Retinal pigment epithelial cell (primary cell): ENCODE measurements around the gene SNAI3.

ENCODE experiments used
- DNase-seq: peaks from one replicate; pipeline ENCODE4 v3.0.0-alpha.2; 2010; ENCODE audit warnings: low read depth
- H3K4me3 ChIP-seq: 2 replicates; pipeline ENCODE4 v1.5.1; 2011; ENCODE audit warnings: mild to moderate bottlenecking, low read length, control low read depth, moderate library complexity
- TF ChIP-seq, protein P1 (sequence below): conservative IDR thresholded peaks from 2 replicates; pipeline ENCODE4 v1.5.1; 2011; ENCODE audit warnings: low read depth, low read length, control low read depth, inconsistent platforms

SNAI3 gene

DNA sequence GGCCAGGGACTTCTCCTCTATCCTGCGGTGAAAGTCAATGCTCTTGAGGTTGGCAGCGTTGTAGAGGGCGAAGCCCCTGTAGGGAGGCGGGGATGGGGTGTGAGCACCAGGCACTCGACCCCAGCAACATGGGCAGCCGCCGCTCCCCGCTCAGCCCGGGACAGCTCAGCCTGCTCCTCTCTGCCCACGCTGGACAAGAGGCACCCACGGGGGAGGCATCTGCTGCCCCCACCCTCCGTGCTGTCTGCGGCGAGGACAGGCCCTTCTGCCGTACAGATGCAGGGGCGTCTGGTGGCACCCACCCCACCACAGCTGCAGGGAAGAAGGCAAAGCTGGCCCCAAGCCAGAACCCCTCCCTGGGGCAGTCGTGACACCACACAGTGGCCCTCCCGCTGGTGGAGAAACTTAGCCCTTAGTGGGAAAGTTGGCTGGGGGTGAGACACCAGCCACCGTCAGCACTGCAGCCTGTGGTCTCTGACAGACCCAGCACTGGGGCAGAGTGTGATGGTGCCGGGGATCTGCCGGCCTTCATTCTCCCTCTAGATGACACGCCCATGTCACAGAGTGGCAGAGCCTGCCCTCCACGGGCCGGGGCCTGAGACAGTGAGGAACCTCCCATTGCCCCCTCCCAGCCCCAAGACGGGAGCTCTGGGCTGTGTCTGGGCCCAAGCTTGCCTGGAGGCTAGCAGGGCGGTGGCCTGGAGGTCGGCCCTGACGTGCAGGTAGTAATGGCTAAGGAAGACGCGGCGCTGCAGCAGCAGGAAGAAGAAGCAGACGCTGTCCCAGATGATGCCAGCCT, 39.5 kb upstream of the SNAI3 start:
- H3K4me3 ChIP-seq: no peak overlapping the region
- TF ChIP-seq, protein P1, sequence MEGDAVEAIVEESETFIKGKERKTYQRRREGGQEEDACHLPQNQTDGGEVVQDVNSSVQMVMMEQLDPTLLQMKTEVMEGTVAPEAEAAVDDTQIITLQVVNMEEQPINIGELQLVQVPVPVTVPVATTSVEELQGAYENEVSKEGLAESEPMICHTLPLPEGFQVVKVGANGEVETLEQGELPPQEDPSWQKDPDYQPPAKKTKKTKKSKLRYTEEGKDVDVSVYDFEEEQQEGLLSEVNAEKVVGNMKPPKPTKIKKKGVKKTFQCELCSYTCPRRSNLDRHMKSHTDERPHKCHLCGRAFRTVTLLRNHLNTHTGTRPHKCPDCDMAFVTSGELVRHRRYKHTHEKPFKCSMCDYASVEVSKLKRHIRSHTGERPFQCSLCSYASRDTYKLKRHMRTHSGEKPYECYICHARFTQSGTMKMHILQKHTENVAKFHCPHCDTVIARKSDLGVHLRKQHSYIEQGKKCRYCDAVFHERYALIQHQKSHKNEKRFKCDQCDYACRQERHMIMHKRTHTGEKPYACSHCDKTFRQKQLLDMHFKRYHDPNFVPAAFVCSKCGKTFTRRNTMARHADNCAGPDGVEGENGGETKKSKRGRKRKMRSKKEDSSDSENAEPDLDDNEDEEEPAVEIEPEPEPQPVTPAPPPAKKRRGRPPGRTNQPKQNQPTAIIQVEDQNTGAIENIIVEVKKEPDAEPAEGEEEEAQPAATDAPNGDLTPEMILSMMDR: no peak
- DNase-seq: no peak

DNA sequence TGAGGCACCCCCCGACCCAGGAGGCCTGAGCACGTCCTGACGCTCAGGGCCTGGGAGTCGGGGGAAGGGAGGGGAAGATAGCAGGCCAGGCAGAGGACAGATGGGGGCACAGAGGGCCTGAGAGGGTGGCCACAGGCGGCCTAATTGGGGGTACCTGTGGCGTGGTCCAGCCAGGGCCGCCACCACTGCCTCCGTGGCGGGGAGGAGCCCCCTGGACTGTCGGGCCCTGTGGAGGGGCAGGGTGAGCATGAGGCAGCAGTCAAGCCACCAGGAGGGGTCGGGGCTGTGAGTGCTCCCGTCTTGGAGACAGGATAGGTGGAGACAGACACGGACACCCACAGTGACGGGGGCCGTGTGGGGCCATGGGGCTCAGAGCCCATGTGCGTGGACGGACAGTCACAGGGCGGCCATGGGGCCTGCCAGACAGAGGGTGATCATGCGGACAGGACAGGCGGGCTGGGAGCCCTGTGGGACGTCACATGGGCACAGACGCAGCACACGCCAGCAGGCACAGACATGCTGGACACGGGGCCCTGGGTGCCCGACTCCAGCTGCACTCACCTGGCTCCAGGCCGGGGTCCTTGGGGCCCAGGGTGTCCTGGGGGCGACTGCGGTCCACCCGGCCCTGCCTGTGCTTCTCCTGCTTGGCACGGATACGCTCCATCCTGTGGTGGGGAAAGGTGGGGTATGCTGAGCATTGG, 38.7 kb upstream of the SNAI3 start:
- TF ChIP-seq, protein P1: no peak
- DNase-seq: no peak
- no peak overlapping the region for H3K4me3 ChIP-seq

DNA sequence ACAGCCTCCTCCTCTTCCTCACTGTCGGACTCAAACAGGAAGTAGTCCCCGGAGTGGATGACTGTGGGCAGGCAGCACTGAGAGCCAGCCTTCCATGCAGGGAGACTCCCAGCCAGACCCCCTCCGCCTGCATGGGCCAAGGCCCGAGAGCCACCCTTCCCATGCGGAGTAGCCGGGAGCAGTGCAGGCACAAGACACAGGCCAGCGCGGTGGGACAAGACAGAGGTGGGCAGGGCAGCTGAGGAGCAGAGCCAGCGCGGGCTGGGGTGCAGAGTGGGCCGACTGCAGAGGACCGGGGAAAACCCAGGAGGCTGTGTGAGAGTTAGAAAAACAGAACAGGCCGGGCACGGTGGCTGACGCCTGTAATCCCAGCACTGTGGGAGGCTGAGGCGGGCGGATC, 37.6 kb upstream of the SNAI3 start:
- TF ChIP-seq, protein P1: no peak
- no peak for DNase-seq

DNA sequence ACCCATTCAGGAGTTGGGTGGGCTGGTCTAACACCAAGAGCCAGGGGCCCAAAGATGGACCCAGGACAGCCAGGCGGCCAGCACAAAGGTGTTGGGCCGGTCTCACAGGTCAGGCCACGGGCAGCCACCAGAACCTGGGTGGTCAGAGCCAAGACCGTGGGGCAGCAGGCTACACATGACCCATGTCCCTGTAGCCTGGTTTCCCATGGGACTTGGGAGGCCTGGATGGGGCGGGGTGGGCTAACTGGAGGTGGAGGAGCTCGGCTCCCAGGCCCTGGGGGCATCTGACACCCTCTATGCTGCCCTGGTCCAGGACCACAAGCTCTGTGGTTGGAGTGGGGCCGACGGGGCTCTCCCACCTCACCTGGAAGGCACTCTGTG, 37.2 kb upstream of the SNAI3 start:
- no peak for DNase-seq
- no peak overlapping the region for H3K4me3 ChIP-seq
- TF ChIP-seq, protein P1: no peak

More for the DNA sequence above, 37.6 kb upstream of the SNAI3 start:
- no peak overlapping the region for H3K4me3 ChIP-seq

DNA sequence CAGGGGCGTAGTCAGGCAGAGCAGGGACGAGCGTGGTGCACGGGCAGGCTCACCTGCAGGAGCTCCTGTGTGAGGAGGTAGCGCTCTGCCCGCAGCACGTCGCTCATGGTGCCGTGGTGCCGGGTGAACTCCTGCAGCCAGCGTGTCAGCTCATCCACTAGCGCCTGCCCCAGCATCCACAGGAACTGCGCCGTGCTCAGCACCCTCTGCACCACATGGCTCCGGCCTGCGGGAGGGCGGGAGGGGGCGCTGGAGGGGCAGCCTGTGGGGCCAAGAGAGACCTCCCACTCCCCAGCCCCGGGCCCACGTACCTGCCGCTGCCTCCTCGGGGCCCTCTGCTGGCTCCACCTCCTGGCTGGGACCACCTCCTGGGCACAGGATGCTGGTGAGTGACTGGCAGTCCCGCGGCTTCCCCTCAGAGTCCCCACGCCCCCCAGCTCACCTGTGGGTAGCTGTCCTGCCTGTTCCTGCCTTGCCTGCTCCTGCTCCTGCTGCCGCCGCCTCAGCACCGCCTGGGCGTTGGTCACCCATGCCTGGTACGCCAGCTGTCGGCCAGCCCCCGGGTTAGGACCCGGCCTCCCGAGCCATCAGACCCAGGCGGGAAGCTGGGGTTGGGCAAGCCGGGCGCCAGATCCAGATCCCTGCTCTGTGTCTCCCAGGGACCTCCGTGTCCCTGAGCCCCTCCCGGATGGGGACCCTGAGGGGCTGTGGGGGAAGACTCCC, 36.6 kb upstream of the SNAI3 start:
- no peak overlapping the region for H3K4me3 ChIP-seq
- TF ChIP-seq, protein P1: no peak
- no peak for DNase-seq

DNA sequence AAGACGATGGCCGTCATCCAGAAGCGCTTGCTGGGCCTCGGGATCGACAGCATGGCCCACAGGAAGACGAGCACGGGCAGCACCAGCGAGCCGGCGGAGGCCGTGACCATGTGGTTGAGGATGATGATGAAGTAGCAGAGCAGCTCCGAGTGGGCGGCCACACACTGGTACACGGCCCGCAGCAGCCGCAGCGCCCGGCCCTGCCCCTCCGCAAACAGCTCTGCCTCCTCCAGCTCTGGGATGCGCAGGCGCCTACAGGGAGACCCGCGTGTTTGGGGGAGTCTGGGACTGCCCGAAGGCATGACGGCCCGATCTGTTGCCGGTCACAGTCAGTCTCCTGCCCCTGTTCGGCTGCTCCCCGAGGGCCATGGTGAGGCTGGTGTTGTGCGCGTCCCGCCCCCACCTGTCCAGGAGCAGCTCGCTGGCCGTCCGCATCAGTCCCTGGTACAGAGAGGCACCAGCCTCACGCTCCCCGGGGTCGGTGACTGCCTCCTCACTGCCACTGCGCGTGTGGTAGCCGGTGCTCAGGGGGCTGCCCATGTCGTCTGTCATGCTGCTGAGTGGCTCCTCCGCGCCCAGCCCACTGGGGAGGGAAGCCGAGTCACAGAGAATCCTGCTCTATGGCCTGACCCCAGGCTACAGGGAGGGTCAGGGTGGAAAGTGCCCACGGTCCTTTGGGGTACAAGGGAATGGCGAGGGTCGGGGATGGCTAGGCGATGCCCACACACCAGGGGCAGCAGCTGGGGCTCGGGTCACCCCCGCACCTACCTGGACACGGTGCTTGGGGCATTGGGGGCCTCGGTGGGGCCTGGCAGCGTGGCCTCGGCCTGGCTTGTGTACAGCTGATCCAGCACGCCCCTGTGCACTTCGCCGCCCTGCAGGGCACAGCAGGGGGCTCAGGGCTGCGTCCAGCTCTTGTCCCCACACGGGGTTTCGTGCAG, 35.8 kb upstream of the SNAI3 start:
- TF ChIP-seq, protein P1: no peak
- H3K4me3 ChIP-seq: no peak overlapping the region
- no peak for DNase-seq
